GM13977 (cell line): ENCODE measurements around the gene MUC5AC.

Source experiments
- DNase-seq: peaks from one replicate; pipeline ENCODE4 v3.0.0; 2012; ENCODE audit warnings: low spot score
- in situ Hi-C: fragments of 300-500 bp; cut with MboI; formaldehyde crosslinking; loops from one replicate; pipeline ENCODE4 v1.12.0; 2022; ENCODE audit warnings: low sequenced_read_pairs, low pct_unique_long_range_greater_than_20kb, mixed read lengths, inconsistent platforms; ENCODE audit not compliant: unreplicated experiment
- TF ChIP-seq, protein P1 (sequence below): IDR thresholded peaks from 2 replicates; pipeline ENCODE4 v1.5.1; 2012; ENCODE audit warnings: mild to moderate bottlenecking, control low read depth; ENCODE audit not compliant: insufficient read depth; ENCODE audit errors: extremely low read depth, missing control alignments

Gene MUC5AC

DNA sequence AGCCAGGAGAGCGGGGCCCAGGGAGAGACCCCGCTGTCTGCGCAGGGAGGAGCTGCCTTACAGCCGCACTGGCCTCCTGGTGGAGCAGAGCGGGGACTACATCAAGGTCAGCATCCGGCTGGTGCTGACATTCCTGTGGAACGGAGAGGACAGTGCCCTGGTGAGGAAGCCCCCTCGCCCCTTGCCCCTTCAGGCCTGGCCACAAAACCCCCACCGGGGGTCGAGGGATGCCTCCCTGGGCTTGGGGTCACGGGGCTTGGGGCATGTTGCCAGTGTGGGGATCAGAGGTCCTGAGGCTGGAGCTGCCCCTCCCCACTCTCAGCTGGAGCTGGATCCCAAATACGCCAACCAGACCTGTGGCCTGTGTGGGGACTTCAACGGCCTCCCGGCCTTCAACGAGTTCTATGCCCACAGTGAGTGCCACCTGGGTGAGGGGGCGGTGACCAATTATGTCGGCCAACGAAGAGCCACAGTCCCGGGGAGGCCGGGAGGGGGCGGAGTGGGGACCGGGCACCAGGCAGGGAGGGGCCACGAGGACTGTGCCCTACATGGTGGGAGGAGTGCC lies 69.3 kb downstream of the MUC5AC start:
- no peak for DNase-seq
- in situ Hi-C loops = no loop called here
- TF ChIP-seq, protein P1, sequence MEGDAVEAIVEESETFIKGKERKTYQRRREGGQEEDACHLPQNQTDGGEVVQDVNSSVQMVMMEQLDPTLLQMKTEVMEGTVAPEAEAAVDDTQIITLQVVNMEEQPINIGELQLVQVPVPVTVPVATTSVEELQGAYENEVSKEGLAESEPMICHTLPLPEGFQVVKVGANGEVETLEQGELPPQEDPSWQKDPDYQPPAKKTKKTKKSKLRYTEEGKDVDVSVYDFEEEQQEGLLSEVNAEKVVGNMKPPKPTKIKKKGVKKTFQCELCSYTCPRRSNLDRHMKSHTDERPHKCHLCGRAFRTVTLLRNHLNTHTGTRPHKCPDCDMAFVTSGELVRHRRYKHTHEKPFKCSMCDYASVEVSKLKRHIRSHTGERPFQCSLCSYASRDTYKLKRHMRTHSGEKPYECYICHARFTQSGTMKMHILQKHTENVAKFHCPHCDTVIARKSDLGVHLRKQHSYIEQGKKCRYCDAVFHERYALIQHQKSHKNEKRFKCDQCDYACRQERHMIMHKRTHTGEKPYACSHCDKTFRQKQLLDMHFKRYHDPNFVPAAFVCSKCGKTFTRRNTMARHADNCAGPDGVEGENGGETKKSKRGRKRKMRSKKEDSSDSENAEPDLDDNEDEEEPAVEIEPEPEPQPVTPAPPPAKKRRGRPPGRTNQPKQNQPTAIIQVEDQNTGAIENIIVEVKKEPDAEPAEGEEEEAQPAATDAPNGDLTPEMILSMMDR = no peak

DNA sequence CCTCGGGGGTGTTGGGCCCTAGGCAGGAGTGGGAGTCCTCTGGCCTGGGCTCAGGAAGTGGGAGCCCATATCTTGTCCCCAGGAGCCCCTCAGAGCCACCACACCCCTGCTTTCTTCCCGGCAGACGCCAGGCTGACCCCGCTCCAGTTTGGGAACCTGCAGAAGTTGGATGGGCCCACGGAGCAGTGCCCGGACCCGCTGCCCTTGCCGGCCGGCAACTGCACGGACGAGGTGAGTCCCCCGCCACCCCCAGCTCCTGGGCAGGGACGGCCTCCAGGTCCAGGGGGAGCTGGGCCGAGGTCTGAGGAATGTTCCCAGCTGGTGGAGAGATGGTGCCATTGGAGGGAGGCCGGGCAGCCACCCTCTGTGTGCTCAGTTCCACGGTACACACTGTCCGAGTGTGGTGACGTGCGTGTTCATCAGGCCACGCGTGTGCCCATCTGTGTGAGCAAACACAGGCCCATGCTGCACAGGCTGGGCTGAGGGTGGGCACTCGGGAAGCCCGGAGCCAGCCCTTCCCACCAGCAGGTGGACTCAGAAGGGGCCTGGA lies 69.9 kb downstream of the MUC5AC start:
- in situ Hi-C loops = no loop called here
- TF ChIP-seq, protein P1 = no peak
- no peak for DNase-seq

DNA sequence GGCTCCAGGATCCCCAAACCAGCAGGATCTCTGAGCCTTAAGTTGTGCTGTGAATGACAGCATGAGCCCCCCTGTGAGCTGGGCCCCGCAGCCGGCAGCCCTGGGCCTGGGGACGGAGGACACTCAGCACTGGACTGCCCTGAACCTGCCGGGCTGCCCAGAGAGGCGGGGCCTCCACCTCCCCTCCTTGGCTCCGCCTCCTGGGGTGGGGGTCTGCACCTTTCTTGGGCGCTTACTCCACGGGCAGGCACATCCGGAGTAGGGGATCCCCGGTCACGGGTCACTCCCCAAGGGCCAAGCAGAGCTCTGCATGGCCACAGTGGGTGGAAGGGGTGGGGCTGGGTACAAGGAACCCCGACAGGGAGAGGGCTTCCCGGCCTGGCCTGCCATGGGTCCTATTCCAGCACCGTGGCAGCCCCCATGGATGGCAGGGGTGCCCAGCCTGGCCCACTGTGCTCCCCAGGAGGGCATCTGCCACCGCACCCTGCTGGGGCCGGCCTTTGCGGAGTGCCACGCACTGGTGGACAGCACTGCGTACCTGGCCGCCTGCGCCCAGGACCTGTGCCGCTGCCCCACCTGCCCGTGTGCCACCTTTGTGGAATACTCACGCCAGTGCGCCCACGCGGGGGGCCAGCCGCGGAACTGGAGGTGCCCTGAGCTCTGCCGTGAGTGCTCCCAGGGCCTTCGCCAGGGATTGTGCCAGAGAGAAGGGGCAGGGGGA lies 70.5 kb downstream of the MUC5AC start:
- DNase-seq = no peak
- in situ Hi-C loops = no loop called here
- TF ChIP-seq, protein P1 = no peak

GRCh38 chr11:1228921-1229451 lies 71.2 kb downstream of the MUC5AC start:
- no peak for DNase-seq
- in situ Hi-C loops = no loop called here
- TF ChIP-seq, protein P1 = no peak

DNA sequence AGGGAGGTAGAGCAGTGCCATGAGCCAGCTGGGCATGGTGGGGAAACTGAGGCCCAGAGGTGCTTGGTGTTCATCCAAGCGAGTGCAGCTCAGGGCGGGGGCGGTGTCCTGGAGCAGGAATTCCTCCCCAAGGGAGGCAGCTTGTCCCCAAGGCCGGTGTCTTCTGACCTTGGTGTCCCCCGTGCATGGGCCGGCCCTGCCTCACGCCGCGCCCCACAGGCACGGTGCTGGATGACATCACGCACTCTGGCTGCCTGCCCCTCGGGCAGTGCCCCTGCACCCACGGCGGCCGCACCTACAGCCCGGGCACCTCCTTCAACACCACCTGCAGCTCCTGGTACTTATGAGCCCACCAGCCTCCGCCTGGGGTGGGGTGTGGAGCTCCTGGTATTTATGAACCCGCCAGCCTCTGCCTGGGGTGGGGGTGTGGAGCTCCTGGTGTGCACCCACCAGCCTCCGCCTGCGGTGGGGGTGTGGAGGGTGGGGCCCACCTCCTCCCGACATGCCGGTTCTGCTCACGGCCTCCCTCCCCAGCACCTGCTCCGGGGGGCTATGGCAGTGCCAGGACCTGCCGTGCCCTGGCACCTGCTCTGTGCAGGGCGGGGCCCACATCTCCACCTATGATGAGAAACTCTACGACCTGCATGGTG lies 71.8 kb downstream of the MUC5AC start:
- DNase-seq = no peak
- in situ Hi-C loops = no loop called here
- TF ChIP-seq, protein P1 = no peak

DNA sequence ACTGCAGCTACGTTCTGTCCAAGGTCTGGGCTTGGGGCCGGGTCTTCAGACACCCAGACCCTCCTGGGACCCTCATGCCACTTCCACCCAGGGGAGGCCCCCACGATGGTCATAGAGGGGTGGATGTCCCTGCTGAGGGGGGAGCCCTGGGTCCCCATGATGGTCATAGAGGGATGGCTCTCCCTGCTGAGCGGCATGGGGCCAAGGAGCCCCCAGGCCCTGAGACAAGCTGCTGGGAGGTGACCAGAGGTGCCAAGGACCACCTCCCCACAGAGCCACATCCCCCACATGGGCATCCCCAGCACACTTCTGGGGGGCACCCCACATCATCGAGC lies 72.3 kb downstream of the MUC5AC start:
- TF ChIP-seq, protein P1 = no peak
- DNase-seq = no peak
- in situ Hi-C loops = no loop called here
